Measurements from ENCODE around the gene CMTM1. TPM values are rescaled to one million over a fixed set of nuclear protein-coding genes. Genes with fewer than 3 reads are reported as not detected.

CMTM1 gene
- total and polyA plus RNA-seq, 2 donors from 2014 or later: 4.6 TPM; not detected in 1

DNA sequence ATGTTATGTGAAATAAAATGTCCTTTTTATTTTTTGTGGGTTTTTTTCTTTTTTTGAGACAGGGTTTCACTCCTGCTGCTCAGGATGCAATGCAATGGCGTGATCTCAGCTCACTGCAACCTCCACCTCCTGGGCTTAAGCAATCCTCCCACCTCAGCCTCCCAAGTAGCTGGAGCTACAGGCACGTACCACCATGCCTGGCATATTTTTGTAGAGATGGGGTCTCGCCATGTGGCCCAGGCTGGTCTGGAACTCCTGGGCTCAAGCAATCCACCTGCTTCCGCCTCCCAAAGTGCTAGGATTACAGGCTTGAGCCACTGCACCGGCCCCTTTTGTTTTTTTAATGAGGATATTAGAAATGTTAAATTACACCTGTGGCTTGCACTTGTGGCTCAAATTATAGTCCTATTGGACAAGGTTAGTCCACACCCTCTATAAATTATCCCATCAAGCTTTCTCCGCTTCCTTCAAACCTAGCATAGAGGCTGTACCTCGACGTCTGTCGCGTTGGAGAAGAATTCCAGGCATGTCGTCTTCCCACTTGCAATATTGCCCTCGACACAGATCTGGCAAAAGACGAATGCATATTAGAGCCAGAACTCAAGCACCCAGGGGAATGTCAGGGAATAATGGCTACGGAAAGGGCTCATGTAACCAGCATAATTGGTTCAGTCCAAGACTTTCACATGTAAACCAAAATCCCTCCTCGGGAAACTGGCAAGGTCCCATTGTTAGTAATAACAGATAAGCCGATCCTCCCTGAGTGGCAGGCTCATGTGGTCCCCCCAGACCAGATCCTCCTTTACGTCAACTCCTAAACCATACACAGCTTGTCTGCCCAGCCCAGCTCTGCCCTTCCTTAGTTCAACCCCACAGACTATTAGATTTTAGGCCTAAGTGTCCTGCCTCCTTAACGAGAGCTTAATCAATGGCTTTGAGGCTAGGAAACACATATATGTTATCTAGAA lies 24.6 kb upstream of the CMTM1 start:
- no peak overlapping the region for H3K4me3 ChIP-seq (ENCODE audit: low read length in 3 of 3)
- no peak overlapping the region for H3K27ac ChIP-seq (ENCODE audit: low read depth in 2 of 2, low read length in 2 of 2)
- no peak overlapping the region for H3K9ac ChIP-seq (ENCODE audit: low read length in 3 of 3)
- FAIRE-seq: no peak
- DNase-seq: no peak
- no peaks in the 10 kb centered on the region for H3K9me3 ChIP-seq (ENCODE audit: control insufficient read depth in 2 of 3, insufficient read depth in 1 of 3, low read length in 3 of 3)
- TF ChIP-seq, protein P1, sequence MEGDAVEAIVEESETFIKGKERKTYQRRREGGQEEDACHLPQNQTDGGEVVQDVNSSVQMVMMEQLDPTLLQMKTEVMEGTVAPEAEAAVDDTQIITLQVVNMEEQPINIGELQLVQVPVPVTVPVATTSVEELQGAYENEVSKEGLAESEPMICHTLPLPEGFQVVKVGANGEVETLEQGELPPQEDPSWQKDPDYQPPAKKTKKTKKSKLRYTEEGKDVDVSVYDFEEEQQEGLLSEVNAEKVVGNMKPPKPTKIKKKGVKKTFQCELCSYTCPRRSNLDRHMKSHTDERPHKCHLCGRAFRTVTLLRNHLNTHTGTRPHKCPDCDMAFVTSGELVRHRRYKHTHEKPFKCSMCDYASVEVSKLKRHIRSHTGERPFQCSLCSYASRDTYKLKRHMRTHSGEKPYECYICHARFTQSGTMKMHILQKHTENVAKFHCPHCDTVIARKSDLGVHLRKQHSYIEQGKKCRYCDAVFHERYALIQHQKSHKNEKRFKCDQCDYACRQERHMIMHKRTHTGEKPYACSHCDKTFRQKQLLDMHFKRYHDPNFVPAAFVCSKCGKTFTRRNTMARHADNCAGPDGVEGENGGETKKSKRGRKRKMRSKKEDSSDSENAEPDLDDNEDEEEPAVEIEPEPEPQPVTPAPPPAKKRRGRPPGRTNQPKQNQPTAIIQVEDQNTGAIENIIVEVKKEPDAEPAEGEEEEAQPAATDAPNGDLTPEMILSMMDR (IDR thresholded peaks at IDR 0.05; ENCODE audit: borderline replicate concordance, extremely low read depth, insufficient read depth): no peak
- H3K27me3 ChIP-seq (ENCODE audit: control insufficient read depth, insufficient read depth, low read length): no peaks in the 10 kb centered on the region
- intact Hi-C loops (cut with DNase I): no loop called here
- H3K36me3 ChIP-seq (ENCODE audit: control insufficient read depth in 2 of 3, insufficient read depth in 3 of 3, low read length in 3 of 3): peaks cover 0 to 6% (median 4%) of the 10 kb centered on the region in 3 donors
- H3K4me1 ChIP-seq (ENCODE audit: control insufficient read depth in 2 of 3, insufficient read depth in 2 of 3, low read depth in 1 of 3, low read length in 3 of 3): no peaks in the 10 kb centered on the region

- FAIRE-seq (no peak), DNase-seq (no peak)
- Histone ChIP-seq H3K4me1 (ENCODE audit: control insufficient read depth in 2 of 3, insufficient read depth in 2 of 3, low read depth in 1 of 3, low read length in 3 of 3) (no peaks in the 10 kb centered on the region), H3K27ac (ENCODE audit: low read depth in 2 of 2, low read length in 2 of 2) (no peak overlapping the region), H3K4me3 (ENCODE audit: low read length in 3 of 3) (no peak overlapping the region), H3K9ac (ENCODE audit: low read length in 3 of 3) (no peak overlapping the region), H3K27me3 (ENCODE audit: control insufficient read depth, insufficient read depth, low read length) (no peaks in the 10 kb centered on the region), H3K36me3 (ENCODE audit: control insufficient read depth in 2 of 3, insufficient read depth in 3 of 3, low read length in 3 of 3) (peaks cover 0 to 3% (median under 1%) of the 10 kb centered on the region in 3 donors), H3K9me3 (ENCODE audit: control insufficient read depth in 2 of 3, insufficient read depth in 1 of 3, low read length in 3 of 3) (no peaks in the 10 kb centered on the region)
- TF ChIP-seq, protein P1 (IDR thresholded peaks at IDR 0.05; ENCODE audit: borderline replicate concordance, extremely low read depth, insufficient read depth): no peak
- intact Hi-C loops (cut with DNase I): no loop called here
Observed at GRCh38 chr16:66542396-66542795, 23.8 kb upstream of the CMTM1 start.

DNA sequence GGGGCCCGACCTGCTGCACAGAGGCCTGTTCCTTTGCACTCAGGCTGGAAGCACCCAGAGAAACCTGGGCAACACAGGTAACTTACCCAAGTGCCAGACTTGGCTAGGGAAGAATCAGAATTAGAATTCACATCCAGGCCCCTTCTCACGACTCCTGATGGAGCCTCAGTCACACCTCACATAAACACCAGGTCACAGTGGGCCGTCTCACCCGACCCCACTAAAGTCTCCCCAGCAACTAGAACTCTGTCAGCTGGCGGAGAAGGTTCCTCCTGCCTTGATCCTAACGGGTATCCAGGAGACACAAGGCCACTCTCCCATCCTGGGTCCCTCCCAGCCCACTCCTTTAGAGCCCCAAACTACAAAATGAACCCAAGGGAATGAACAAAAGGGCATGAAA lies 22.7 kb upstream of the CMTM1 start:
- DNase-seq (no peak), FAIRE-seq (no peak)
- Histone ChIP-seq H3K9ac (ENCODE audit: low read length in 3 of 3) (no peak overlapping the region), H3K4me3 (ENCODE audit: low read length in 3 of 3) (no peak overlapping the region), H3K27ac (ENCODE audit: low read depth in 2 of 2, low read length in 2 of 2) (no peak overlapping the region), H3K27me3 (ENCODE audit: control insufficient read depth, insufficient read depth, low read length) (no peaks in the 10 kb centered on the region), H3K36me3 (ENCODE audit: control insufficient read depth in 2 of 3, insufficient read depth in 3 of 3, low read length in 3 of 3) (peaks cover 0 to 3% (median 0%) of the 10 kb centered on the region in 3 donors), H3K4me1 (ENCODE audit: control insufficient read depth in 2 of 3, insufficient read depth in 2 of 3, low read depth in 1 of 3, low read length in 3 of 3) (peaks cover 0 to 2% (median 0%) of the 10 kb centered on the region in 3 donors), H3K9me3 (ENCODE audit: control insufficient read depth in 2 of 3, insufficient read depth in 1 of 3, low read length in 3 of 3) (no peaks in the 10 kb centered on the region)
- TF ChIP-seq, protein P1 (IDR thresholded peaks at IDR 0.05; ENCODE audit: borderline replicate concordance, extremely low read depth, insufficient read depth): no peak
- intact Hi-C loops (cut with DNase I): no loop called here

All from kidney (tissue), 14 donors.